PC-9 (cell line): ENCODE results near the gene COPZ1. TPM values are rescaled to one million over a fixed set of nuclear protein-coding genes. Genes with fewer than 3 reads are reported as not detected.

Experiments
- BruUV-seq: library from RNA; stranded (reverse); fragments of 400-500 nt; replicated peaks from 2 replicates; lab custom pipeline; 2021; lab: Mats Ljungman, UMichigan
- CTCF ChIA-PET: fragments of 300-600 bp; sonication (Branson Sonifier 250); formaldehyde crosslinking; loops from one replicate; lab custom pipeline; 2022; ENCODE audit warnings: antibody characterized with exemption; lab: Charles Lee
- POLR2A ChIA-PET: fragments of 300-600 bp; sonication (Branson Sonifier 250); formaldehyde crosslinking; loops from one replicate; lab custom pipeline; 2022; ENCODE audit warnings: antibody characterized with exemption; ENCODE audit not compliant: unreplicated experiment; lab: Charles Lee
- DNase-seq, 2 experiments: peaks; one replicate each; pipeline versions ENCODE4 v3.0.0 to v3.0.0-alpha.2; 2015 to 2022; ENCODE audit warnings: mixed read lengths in 1 of 2
- H2AFZ ChIP-seq: fragments of 200-600 bp; sonication (generic); 2 replicates; pipeline ENCODE4 v1.8.1; 2017; ENCODE audit warnings: antibody characterized with exemption
- H3F3A ChIP-seq: fragments of 200-600 bp; sonication (generic); 2 replicates; pipeline ENCODE4 v1.8.1; 2017; ENCODE audit warnings: antibody characterized with exemption, mild to moderate bottlenecking, low read depth; ENCODE audit not compliant: insufficient read depth
- H3K27ac ChIP-seq: fragments of 200-600 bp; sonication (generic); 2 replicates; pipeline ENCODE4 v1.6.1; 2016; ENCODE audit warnings: mixed run types
- H3K27me3 ChIP-seq: fragments of 200-600 bp; sonication (generic); 2 replicates; pipeline ENCODE4 v1.6.1; 2016; ENCODE audit warnings: low read depth, mixed run types; ENCODE audit not compliant: insufficient read depth
- H3K36me3 ChIP-seq: fragments of 200-600 bp; sonication (generic); 2 replicates; pipeline ENCODE4 v1.6.1; 2016; ENCODE audit warnings: low read depth, mixed run types
- H3K4me1 ChIP-seq: fragments of 200-600 bp; sonication (generic); replicated peaks from 2 replicates; pipeline ENCODE4 v1.6.1; 2016; ENCODE audit warnings: mixed run types; ENCODE audit not compliant: insufficient read depth
- H3K4me2 ChIP-seq: fragments of 200-600 bp; sonication (generic); 2 replicates; pipeline ENCODE4 v1.6.1; 2017; ENCODE audit warnings: mixed run types
- H3K4me3 ChIP-seq: fragments of 200-600 bp; sonication (generic); 2 replicates; pipeline ENCODE4 v1.6.1; 2016; ENCODE audit warnings: mixed run types
- H3K79me2 ChIP-seq: fragments of 200-600 bp; sonication (generic); 2 replicates; pipeline ENCODE4 v1.6.1; 2017; ENCODE audit warnings: low read depth, mixed run types
- H3K9me2 ChIP-seq: fragments of 200-600 bp; sonication (generic); 2 replicates; pipeline ENCODE4 v1.8.1; 2017; ENCODE audit warnings: mild to moderate bottlenecking; ENCODE audit not compliant: insufficient read depth
- H3K9me3 ChIP-seq: fragments of 200-600 bp; sonication (generic); 2 replicates; pipeline ENCODE4 v1.8.1; 2016; ENCODE audit warnings: low read depth; ENCODE audit not compliant: insufficient read depth
- H4K20me1 ChIP-seq: fragments of 200-600 bp; sonication (generic); 2 replicates; pipeline ENCODE4 v1.8.1; 2017; ENCODE audit not compliant: insufficient read depth
- EZH2 ChIP-seq: fragments of 200-600 bp; sonication (generic); IDR thresholded peaks from 2 replicates; pipeline ENCODE4 v1.8.0; 2017; ENCODE audit warnings: antibody characterized with exemption, low read depth
- intact Hi-C: fragments of 100-400 bp; cut with micrococcal nuclease; formaldehyde crosslinking; loops from one replicate; pipeline ENCODE4 v1.10.0; 2022; ENCODE audit not compliant: unreplicated experiment
- total RNA-seq: library from RNA; stranded (reverse); gene quantifications from 2 replicates; pipeline ENCODE4 v1.2.3, GENCODE V29; 2021
- TF ChIP-seq, protein P1 (sequence below): fragments of 200-600 bp; sonication (generic); conservative IDR thresholded peaks from 2 replicates; pipeline ENCODE4 v1.6.1; 2017; ENCODE audit warnings: mixed run types, antibody characterized with exemption, mild to moderate bottlenecking, moderate library complexity

COPZ1 gene
- total RNA-seq, 1 experiment from 2014 or later = 232 TPM

DNA sequence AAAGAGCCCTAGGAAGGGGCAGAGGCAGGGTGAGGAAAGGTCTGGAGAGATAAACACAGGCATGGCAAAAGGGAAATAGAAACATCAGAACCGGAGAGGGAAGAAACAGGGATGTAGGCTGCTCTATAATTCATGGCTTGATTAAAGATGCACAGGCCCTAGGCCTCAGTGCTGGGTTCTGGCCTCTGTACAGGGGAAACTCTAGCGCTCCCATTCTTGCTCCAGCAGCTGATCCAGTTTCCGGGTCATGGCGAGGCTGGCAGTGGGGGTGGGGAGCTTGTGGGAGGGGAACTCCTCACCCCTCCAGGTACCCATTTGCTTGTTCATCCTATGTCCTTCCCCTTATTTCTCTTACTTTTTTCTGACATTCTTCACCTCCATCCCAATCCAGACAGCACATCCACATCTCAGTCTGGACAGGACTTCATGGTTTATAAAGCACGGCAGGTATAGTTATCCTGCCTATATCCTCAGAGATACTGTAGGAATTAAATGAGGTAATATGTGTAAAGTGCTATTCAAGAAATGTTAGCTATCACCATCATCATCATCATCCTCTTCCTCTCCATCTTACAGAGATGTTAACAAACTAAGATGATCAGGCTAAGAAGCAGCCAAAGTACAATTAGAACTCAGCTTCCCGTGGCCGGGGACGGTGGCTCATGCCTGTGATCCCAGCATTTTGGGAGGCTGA is 47.3 kb downstream of the COPZ1 start:
- Histone ChIP-seq H3K4me3 (no peak overlapping the region), H3K27me3 (no peaks in the 10 kb centered on the region), H3K36me3 (no peaks in the 10 kb centered on the region), H3K27ac (no peak overlapping the region), H3K9me2 (no peaks in the 10 kb centered on the region), H3F3A (peaks cover 23% of the 10 kb centered on the region; the same call in 1 of the 2 replicates), H4K20me1 (no peaks in the 10 kb centered on the region), H3K9me3 (no peaks in the 10 kb centered on the region), H3K79me2 (no peaks in the 10 kb centered on the region), H3K4me1 (peaks cover 27% of the 10 kb centered on the region), H3K4me2 (no peak overlapping the region), H2AFZ (no peak overlapping the region)
- no peak for TF ChIP-seq EZH2
- TF ChIP-seq, protein P1, sequence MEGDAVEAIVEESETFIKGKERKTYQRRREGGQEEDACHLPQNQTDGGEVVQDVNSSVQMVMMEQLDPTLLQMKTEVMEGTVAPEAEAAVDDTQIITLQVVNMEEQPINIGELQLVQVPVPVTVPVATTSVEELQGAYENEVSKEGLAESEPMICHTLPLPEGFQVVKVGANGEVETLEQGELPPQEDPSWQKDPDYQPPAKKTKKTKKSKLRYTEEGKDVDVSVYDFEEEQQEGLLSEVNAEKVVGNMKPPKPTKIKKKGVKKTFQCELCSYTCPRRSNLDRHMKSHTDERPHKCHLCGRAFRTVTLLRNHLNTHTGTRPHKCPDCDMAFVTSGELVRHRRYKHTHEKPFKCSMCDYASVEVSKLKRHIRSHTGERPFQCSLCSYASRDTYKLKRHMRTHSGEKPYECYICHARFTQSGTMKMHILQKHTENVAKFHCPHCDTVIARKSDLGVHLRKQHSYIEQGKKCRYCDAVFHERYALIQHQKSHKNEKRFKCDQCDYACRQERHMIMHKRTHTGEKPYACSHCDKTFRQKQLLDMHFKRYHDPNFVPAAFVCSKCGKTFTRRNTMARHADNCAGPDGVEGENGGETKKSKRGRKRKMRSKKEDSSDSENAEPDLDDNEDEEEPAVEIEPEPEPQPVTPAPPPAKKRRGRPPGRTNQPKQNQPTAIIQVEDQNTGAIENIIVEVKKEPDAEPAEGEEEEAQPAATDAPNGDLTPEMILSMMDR = no peak
- DNase-seq = no peak
- BruUV-seq = no TSS peak
- intact Hi-C loops = no loop called here
- ChIA-PET POLR2A (interaction anchor here (0.5 kb wide), 1 partner anchor 52 kb away, joined by 3 read pairs; no protein-coding TSS in a partner anchor), CTCF (no interaction called here)

DNA sequence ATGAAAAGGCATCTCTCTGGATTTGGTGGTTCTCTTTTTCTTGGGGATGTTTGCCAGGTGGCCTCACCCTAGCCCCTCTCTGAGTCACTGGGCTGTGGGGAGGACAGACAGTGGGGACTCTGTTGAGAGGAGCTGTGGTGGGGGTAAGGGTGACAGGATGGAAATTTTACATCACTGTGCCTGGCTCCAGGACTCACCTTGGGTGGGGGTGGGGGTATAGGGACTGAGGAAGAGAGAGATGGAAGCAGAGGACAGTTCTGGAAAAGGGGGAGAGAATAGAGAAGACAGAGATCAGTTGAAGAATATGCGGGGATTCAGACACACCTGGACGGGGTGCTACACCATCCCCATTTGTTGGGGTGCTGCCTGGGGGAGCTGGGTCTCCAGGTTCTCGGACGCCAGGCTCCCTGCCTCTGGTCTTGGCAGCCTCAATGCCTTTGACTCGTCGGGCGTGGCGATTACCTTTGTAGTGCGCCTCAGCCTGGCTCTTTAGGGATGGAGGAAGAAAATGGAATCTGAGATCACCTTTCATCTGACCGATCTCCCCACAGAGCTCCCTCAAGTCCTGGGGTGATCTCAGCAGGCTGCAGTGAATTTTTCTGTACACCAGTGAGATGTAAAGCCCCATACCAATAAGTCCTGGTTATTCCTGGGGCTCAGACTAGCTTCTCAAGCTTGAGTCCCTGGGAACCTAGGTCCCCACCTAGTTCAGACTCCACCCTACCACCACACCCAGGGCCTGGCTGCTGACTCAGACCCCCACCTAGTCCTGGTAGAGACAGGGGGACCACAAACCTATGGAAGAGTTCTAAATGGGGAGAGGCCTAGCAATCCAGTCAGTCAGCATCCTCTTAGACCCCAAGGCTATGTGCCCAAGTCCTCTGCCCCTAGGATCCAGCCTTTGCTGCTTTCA is 49.0 kb downstream of the COPZ1 start:
- POLR2A ChIA-PET = no interaction called here
- intact Hi-C loops = no loop called here
- no peaks in the 10 kb centered on the region for H3K79me2 ChIP-seq
- TF ChIP-seq, protein P1 = no peak
- no peak for TF ChIP-seq EZH2
- H3K36me3 ChIP-seq = no peaks in the 10 kb centered on the region
- BruUV-seq = no TSS peak
- no peaks in the 10 kb centered on the region for H4K20me1 ChIP-seq
- H3K9me3 ChIP-seq = no peaks in the 10 kb centered on the region
- H3K27ac ChIP-seq = peak overlapping the region; percentile 14; the same call in 1 of the 2 replicates
- H3K9me2 ChIP-seq = no peaks in the 10 kb centered on the region
- peaks cover 22% of the 10 kb centered on the region; the same call in 1 of the 2 replicates for H3F3A ChIP-seq
- H3K4me2 ChIP-seq = peak overlapping the region; percentile 4; the same call in 1 of the 2 replicates
- H3K4me1 ChIP-seq = peaks cover 26% of the 10 kb centered on the region
- H3K27me3 ChIP-seq = no peaks in the 10 kb centered on the region
- DNase-seq = peak; percentile 14 to 48
- no peak overlapping the region for H3K4me3 ChIP-seq
- H2AFZ ChIP-seq = no peak overlapping the region
- CTCF ChIA-PET = interaction anchor here (0.8 to 0.9 kb wide), 2 partner anchors 20 to 49 kb away, joined by 3 to 6 read pairs; partner anchors contain the start of gene COPZ1

DNA sequence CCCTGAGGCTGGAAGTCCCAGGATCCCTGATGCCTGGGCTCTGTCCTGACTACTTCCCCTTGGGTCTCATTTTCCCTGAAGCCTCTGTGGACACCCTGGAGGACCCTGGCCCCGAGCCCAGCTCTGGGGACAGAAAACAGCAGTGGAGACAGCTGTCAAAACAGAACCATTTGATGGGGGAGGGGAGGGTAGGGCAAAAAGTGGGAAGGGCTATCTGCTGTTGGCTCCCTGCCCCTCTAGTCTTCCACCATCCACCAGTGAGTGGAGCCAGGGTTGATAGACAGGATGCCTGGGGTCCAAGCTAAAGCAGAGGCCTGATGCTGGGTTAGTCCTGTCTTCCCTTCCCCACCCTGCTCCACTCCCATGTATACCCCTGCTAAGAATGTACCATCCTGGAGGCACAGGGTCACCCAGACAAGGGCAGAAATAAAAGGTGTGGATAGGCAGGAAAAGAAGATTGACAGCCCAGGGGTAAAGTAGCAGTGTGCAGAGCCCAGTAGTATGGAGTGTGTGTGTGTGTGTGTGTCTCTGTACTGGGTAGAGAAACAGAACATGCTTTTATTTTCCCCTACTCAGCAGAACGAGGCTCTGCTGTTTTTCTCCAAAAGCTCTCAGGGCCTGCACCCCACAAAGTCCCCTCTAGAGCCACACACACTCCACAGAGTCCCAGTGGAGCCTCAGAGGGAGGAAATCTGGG is 49.8 kb downstream of the COPZ1 start:
- peaks cover 21% of the 10 kb centered on the region; the same call in 1 of the 2 replicates for H3F3A ChIP-seq
- no peaks in the 10 kb centered on the region for H3K9me3 ChIP-seq
- H3K79me2 ChIP-seq = no peaks in the 10 kb centered on the region
- no peaks in the 10 kb centered on the region for H3K36me3 ChIP-seq
- ChIA-PET POLR2A (no interaction called here), CTCF (interaction anchor here (0.6 to 0.9 kb wide), 2 partner anchors 19 to 603 kb away, joined by 3 to 6 read pairs; no protein-coding TSS in a partner anchor)
- no peak overlapping the region for H2AFZ ChIP-seq
- no TSS peak for BruUV-seq
- H3K9me2 ChIP-seq = no peaks in the 10 kb centered on the region
- H3K4me2 ChIP-seq = no peak overlapping the region
- no peak overlapping the region for H3K4me3 ChIP-seq
- DNase-seq = no peak
- H4K20me1 ChIP-seq = no peaks in the 10 kb centered on the region
- peaks cover 26% of the 10 kb centered on the region for H3K4me1 ChIP-seq
- H3K27me3 ChIP-seq = no peaks in the 10 kb centered on the region
- intact Hi-C loops = loop anchor here (5.0 kb wide), 1 partner anchor 367 kb away; the partner anchor contains the start of gene HOXC8
- H3K27ac ChIP-seq = peak overlapping the region; percentile 14; the same call in 1 of the 2 replicates
- TF ChIP-seq, protein P1 = no peak
- TF ChIP-seq EZH2 = no peak
